Globus pallidus (tissue), 1 donor: Measurements from ENCODE around the gene RHOD.

Experiments used
- DNase-seq: peaks from one replicate; pipeline ENCODE4 v3.0.0-alpha.2; 2015; ENCODE audit warnings: low spot score

Gene RHOD

DNA sequence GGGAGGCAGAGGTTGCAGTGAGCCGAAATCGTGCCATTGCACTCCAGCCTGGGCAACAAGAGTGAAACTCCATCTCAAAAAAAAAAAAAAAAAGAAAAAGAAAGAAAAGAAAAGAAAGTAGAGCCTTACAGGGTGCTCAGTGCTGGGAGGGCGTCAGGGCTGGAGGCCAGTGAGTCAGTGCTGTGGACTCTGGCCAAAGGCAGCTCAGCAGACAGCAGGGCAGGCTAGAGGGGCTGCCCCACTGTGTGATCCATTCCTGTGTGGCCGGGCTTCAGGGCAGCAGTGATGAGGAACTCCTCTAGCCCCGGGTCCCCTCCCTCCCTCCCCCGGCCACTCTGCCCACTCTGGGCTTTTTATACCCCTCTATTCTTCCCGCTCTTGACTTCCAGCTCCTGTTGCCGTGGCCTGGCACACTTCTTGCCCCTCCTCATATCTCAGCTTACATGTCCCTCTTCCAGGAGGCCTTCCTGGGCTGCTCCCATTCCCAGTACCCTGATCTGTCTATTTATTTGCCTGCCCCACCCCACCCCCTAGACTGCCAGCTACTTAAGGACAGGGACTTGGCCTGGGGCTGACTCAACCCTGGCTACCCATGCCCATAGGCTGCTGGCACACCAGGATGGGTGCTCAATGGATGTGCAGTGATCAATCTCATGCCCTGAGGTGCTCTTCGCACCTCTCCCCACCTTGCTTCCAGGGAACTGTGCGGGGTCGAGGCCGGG lies 23.7 kb upstream of the RHOD start:
- peak; percentile 23 for DNase-seq

DNA sequence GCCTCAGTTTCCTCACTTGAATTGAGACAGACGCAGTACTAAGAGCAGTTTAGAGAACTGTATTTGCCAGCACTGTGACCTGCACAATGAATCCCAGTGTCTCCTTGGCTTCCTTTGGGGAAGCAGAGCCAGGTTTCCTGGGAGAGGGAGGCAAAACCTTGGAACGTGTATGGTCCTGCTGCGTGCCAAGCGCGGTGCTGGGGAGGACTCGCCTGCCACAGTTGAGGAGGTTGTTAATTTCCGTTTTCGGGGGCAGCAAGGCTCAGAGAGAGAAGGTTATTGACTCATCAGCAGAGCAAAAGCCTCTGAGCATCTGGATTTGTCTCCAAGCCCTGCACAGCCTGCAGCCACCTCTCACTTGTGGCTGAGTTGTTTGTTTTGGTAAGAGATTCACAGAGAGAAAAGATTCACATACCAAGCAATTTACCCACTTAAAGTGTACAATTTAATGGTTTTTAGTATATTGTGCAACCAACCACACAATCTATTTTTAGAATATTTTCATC lies 22.9 kb upstream of the RHOD start:
- DNase-seq, result peak; percentile 48

DNA sequence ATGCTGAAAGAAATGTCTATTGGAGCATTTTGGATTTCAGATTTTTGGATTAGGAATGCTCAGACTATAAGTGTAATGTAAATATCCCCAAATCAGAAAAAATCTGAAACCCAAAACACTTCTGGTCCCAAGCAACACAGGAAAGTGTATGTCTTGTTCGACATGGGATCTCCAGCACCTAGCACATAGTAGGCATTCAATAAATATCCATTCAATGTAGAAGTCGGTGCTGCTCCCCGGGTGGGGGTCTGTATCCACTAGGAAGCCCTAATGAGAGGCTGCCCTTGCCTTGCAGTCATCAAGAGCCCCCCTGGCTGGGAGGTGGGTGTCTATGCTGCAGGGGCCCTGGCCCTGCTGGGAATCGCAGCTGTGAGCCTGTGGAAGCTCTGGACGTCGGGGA lies 22.3 kb upstream of the RHOD start:
- DNase-seq, result no peak

DNA sequence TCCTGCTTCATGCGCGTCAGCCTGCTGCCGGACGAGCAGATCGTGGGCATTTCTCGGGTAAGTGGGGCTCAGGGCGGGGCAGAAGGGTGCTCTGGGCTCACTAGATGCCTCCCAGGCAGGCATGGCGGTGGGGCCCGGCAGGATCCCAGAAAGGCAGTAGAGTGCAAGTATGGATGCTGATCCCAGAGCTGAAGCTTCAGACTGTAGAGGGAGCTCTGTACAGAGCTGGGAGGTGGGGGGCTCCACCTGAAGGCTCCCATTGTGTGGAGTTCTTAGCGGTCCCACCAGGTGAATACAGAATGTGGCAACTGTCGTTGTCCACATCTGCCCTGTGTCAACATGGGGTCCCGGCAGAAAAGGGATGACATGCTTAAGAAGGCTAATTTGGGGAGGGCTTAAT lies 16.5 kb upstream of the RHOD start:
- no peak for DNase-seq

DNA sequence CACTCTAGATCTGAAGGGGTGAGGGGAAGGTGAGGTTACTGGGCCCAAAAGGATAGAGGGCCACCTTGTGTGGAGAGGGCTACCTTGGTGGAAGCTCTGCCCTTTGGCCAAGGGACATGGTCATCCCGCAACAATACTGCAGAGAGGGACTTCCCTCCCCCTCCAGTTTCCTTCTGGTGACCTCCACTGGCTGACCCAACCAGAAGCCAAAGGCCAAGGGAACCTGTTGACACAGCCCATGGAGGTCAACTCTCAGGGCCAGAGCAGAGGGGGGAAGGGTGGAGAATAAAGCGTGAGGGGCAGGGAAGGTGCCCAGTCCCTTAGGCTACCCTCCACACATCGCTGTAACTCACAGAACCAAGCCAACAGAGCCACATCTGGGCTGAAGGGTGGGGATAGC lies 15.0 kb upstream of the RHOD start:
- no peak for DNase-seq

DNA sequence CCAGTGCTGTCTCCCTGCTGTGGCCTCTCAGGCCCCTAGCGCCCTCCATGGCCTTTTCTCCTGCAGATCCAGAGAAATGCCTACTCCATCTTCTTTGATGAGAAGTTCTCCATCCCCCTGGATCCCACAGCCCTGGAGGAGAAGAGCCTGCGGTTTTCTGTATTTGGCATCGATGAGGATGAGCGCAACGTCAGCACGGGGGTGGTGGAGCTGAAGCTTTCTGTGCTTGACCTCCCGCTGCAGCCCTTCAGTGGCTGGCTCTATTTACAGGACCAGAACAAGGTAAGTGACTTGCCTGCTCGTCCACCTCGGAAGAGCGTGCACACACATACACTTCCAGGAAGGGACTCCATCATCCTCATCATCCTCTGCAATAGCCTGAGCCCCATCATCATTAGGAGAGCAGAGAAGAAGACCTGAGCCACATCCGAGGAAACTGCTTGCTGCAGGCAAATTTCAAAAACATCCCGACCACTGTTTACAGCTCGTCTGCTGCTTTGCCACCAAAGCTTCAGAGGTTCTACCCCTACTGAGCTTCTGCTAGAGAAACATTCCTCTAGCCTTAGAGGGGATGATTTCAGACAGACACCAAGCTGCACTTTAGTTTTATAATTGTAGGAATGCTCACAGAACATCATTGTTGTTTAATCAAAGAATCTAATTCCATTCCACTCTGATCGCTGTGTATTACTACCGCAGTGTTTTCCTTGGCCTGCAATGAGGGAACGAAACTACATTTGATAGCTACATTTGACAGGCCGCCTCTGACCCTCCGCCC lies 12.9 kb upstream of the RHOD start:
- no peak for DNase-seq

DNA sequence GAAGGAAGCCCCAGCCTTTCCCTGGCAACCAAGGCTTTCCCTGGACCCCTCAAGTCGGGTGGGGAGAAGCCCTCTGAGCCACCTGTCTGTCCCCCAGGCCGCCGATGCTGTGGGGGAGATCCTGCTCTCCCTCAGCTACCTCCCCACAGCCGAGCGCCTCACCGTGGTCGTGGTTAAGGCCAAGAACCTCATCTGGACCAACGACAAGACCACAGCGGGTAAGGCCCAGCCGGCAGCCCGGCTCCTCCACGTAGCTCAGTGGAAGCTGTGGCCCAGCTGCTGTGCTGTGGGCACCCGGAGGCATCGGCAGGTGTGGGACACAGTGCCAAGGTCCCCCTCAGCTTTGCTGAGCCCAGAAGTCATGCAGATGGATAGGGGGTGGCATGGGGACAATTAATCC lies 12.2 kb upstream of the RHOD start:
- DNase-seq, result no peak

DNA sequence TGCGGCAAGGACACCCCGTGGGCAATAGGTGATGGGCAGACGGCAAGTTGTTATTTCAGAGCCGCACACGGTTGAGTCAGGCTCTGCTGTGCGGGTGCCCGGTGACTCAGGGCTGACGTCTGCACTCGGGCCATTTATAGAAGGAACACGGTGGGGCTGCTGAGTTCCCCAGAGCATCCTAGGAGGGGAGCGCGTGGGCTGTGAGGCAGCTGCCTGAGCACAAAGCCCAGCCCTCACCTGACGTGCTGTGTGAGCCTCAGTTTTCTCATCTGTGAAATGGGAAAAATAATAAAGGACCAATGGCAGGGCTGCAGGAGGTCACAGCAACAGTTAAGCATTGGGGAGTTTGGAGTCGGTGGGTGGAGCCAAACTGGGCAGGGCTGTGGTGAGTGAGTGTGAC lies 11.3 kb upstream of the RHOD start:
- DNase-seq, result no peak

DNA sequence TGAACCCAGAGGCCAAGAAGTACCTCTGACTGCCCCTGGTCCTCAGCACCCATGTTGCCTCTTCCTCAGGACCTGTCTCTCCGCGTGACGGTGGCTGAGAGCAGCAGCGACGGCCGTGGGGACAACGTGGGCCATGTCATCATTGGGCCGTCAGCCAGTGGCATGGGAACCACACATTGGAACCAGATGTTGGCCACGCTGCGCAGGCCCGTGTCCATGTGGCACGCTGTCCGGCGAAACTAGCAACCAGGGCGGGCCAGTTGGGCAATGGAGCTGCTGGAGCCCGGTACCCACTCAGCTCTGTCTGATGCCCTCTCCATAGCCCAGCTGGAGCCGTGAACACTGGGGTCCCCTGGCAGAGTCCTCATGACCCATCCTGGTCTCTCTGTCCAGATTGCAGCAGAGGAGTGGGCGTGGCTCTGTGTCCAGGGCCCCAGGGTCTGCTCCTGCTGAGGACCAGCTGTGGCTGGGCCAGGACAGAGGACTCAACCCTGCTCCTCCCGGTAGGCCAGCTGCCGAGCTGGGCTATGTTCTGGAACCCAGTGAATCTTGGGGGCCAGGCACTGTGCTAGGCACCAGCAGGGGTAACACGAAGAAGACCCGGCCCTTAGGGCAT lies 8.0 kb upstream of the RHOD start:
- DNase-seq, result no peak

DNA sequence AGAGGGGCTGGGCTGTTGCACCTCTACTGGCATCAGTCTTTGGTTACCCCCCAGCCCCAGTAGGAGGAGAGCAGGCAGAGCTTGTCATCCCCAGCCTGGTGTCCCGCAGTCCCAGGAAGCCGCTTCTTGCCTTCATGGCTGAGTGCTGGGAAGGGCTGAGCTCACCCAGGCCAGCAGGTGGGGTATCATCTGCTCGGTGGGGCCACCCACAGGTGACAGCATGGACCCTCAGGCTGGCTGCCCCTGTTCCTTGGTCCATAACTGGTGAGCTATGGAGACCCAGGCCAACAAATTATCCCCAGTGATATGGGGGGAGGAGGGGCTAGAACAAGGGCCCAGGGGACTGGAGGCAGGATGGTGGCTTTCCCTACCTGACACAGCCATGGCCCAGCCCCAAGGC lies 6.5 kb upstream of the RHOD start:
- no peak for DNase-seq

DNA sequence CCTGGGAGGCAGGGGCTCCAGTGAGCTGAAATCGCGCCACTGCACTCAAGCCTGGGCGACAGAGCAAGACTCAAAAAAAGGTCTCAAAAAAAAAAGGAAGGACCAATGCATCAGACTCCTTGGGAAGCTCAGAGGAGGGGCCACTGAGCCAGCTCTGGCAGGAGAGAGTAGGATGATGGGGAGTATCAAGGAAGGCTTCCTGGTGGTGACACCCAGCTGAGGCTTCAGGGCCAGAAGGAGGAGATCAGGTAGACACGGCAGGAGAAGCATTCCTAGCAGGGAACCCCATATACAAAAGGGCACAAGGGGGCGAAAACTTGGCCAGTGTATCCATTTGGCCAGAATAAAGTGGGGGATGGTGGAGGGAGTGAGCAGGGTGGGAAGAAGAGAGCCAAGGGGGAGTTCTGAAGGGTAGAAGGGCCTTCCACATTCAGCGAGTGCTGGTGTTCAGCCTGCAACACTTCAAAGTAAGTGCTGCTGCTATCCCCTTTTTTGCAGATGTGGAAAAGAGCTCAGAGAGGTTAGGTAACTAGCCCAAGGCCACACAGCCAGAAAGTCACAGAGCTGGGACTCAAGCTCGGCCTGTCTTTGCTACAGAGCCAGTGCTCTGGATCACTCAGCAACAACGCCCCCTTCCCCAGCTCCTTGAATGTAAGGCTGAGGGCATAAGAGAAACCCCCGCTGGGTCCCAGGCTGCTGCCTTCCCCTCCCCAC lies 5.3 kb upstream of the RHOD start:
- no peak for DNase-seq

DNA sequence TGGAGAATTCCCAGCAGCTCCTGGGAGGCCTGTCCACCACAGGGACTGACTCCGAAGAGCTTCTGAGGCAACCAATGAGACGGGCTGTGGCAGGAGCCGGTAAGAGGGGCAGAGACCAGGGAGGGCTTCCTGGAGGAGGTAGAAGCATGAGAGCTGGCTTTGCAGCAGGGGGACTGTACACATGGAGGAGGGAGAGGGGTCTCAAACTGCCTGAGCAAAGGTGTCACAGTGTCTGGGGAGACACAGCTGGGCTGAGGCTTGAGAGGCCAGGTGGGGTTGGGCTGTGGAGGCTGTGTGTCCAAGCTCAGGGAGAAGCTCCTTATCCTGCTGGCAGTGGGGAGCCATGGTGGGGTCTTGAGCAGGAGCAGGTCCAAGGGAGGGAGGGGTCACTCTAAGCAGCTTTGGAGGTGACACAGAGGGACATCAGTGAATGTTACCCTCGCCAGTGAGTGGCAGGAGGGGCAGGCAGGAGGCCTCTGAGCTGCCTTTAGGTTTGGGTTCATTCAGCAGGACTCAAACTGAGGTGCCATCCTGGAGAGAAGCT lies 4.6 kb upstream of the RHOD start:
- DNase-seq, result no peak

DNA sequence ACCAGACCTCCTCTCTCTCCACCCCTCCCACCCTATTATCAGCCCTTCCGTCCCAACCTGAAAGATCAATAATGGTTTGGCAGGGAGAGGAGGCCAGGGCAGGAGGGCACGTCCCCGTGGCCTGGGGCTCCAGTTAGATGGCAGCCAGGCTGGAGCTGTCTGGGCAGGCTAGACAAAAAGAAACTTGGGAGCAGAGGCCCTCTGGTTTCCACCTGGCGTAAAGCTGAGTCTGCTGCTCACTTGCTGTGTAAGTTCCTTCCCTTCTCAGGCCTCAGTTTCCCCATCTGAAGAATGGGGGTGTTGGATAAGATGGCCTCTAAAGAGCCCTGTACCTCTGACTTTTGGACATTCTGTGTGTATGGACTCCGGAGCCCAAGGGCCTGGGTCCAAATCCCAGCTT lies 3.8 kb upstream of the RHOD start:
- DNase-seq, result no peak

DNA sequence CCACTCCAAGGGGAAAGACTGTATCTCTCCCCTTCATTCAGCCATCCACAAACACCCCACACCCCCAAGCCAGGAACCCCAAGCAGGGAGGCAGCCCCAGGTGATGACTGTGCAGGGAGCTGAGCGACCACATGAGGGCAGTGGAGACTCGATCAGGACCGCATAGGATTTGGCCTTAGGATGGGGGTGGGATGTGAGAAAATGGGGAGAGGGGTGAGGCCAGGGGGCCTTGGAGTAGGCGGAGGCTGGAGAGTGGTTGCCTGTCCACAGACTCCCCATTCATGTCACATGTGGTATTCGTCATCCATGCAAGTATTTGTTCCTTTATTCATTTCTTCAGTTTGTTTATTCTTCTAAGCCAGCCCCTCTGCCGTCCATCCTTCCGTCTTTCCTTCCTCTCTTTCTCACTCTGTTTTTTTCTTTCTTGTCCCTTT lies 2.7 kb upstream of the RHOD start:
- DNase-seq, result peak; percentile 13

DNA sequence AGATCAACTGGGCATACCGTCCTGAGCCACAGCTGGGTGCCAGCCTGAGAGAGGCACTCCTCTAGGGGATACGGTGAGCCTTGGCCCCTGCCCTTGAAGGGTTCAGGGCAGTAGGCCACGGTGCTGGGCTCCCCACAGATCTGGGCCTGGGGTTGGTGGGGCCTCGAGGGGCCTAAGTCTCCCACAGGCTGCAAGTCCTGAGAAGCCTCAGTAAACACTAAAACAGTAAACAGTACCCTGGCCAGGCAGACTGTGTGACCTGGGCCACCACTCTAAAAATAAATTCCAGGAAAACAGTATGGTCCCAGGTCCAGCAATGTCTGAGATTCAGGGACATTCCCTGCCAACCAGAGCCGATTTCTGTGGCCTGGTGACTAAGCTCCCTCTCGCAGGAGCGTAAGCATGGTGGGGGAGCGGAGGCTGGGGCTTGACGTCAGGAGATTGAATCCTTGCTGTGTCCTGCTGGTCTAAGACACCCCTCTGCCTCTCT lies 2.3 kb upstream of the RHOD start:
- no peak for DNase-seq

DNA sequence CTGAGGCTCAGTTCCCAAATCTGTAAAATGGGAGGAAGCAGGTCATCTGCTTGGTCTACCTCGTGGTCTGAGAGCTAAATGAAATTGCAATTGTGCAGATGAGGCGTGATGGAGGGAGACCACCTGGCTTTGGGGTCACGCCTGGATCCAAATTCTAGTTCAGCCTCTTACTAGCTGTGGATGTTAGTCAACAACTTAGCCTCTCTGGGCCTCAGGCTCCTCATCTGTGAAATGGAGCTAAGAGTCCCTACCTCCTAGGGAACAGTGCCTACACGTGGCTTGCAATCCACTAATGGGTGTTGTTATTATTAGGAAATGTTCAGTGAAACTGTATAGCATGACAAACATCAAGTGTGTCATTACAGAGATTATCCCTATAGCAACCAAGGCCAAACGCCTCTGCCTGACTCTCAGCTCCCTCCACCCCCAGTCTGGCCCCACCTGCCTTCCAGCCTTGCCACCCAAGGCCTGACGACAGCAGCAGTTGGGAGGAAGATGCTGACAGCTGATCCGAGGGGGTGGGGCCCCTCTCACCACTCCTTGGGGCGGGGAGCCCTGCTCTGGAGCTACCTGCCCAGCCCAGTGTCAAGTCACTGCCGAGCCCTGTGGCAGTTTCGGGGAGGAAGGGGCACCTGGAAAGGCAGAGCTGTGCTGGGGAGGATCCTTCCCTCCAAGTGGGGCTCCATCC lies 1.7 kb upstream of the RHOD start:
- no peak for DNase-seq

DNA sequence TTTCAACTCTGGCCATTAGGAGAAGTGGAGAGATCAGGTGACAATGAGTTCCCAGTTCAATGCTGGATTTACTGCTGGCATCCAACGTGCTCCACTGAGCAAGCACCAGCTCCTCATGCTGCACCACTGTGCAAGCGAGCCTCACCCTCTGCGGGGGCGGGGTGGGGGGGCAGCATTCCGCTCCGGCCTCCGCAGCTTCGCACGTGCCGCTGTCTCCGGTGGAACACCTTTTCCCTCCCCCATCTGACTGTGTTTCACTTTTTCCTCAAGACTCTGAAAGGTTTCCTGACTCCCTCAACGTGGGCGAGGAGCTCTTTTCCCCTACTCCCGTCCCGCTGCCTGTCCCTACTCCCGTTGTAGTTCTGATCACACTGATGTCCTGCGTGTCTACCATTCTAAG lies 835 bp upstream of the RHOD start:
- no peak for DNase-seq

DNA sequence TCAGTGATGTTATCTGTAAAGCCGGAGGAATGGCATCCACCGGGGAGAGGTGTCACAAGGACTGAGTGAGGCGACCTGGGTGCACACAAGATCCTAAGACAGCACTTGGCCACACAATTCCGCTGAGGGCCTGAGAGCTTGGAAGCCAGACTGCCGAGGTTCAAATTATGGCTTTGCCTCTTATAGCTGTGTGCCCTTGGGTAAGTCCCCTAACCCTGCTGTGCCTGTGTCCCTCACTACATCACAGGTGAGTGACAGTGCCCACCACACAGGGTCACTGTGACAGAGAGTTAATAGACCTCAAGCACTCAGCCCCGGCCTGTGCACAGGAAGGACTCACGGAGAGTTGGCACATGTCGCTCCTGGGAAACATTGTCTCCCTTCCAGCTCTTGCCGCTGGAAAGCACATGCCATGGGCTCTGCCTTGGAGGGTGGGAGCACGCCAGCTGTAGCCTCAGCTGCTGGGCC lies 592 bp downstream of the RHOD start:
- DNase-seq, result no peak

DNA sequence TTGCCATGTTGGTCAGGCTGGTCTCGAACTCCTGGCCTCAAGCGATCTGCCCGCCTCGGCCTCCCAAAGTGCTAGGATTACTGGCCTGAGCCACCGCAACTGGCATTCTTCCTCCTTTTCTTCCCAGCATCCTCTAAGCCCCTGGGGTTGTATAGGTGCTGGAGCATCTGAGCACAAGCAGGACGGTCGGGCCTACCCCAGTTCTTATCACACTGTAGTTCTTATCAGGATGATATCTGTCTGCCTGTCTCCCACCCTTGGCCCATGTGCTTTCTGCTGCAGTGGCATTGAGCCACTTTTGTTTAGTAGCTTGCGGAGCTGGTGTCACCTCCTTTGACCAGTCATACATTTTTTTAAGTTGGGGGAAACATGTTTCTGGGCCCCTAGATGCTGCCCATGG lies 1.9 kb downstream of the RHOD start:
- DNase-seq, result no peak

DNA sequence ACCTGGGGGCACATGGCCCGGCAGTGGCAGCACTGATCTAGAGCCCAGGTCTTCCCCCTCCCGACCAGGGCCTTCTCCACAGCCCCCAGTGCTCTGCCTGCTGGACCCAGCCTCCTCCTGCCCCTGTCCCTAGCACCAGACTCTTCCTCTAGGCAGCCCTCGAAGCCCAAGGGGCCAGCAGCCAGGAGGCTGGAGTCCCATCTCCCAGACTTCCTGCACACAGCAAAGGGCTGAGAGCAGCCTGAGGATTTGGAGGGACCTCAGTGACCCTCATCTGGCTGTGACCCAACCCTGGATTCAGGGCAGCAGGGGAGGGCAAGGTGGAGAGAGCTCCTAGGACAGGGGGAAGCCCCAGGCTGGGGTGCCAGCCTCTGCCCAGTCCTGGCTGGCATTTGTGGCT lies 3.0 kb downstream of the RHOD start:
- DNase-seq, result no peak

DNA sequence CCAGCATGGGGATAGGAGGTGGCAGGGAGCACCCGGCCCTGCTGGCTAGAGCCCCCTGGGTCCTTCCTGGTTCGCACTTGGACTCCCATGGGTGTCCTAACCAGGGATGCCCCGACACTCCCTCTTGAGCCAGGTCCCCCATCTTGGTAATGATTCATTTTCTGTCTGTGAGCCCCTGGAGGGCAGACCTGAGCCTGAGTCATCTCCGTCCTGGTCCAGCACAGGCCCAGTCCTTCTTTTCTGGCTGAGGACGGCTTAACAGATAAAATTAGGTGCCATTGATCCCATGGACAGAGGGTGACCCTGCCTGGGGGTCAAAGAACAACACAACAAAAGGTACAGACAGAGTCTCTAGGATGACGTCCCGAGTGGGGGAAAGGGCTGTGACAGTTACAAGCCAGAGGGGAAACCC lies 3.5 kb downstream of the RHOD start:
- no peak for DNase-seq
